HepG2 (cell line): Measurements from ENCODE around the gene GFER. TPM values are rescaled to one million over a fixed set of nuclear protein-coding genes. Genes with fewer than 3 reads are reported as not detected.

Source experiments
- ATAC-seq: fragments of 200-7000 bp; cut with Tn5 transposase; 3 replicates; pipeline ENCODE4 v1.9.1; 2020; ENCODE audit warnings: mild to moderate bottlenecking, moderate library complexity
- BruUV-seq: library from RNA; stranded (reverse); fragments of 400-500 nt; replicated peaks from 2 replicates; lab custom pipeline; 2021; lab: Mats Ljungman, UMichigan
- CTCF ChIA-PET: fragments of 300-600 bp; formaldehyde crosslinking; extraction: SDS; loops from one replicate; lab custom pipeline; 2021; ENCODE audit warnings: low total read pairs, inconsistent platforms, low intra/inter-chr PET ratio; lab: Yijun Ruan, JAX
- POLR2A ChIA-PET: fragments of 350-600 bp; sonication (Branson Sonifier 250); formaldehyde crosslinking; loops from one replicate; lab custom pipeline; 2020; ENCODE audit warnings: antibody characterized with exemption, inconsistent platforms; lab: Yijun Ruan, JAX
- DNase-seq: peaks from one replicate; pipeline ENCODE4 v3.0.0-alpha.2; 2015; ENCODE audit warnings: low spot score
- FAIRE-seq: peaks from 3 replicates; lab custom pipeline; 2011; peaks lifted over from hg19 to GRCh38; lab: Jason Lieb, UNC
- H2AFZ ChIP-seq: one replicate; pipeline ENCODE4 v1.6.1; 2011; ENCODE audit warnings: low read length, inconsistent platforms
- H3K27ac ChIP-seq: fragments of 300-600 bp; 3 replicates; pipeline ENCODE4 v1.8.0; 2011; ENCODE audit warnings: mixed run types, mild to moderate bottlenecking, mixed read lengths, low read length, inconsistent platforms; ENCODE audit not compliant: insufficient read depth; ENCODE audit errors: extremely low read length
- H3K27me3 ChIP-seq, 2 experiments: fragments of 200-600 bp in 1 of 2; 2 replicates in 1 of 2; 3 replicates in 1 of 2; pipeline versions ENCODE4 v1.6.0 to v1.8.0; 2011; ENCODE audit warnings: low read length in 2 of 2, mild to moderate bottlenecking in 2 of 2, moderate library complexity in 2 of 2, inconsistent platforms in 1 of 2; ENCODE audit not compliant: insufficient read depth in 2 of 2, control insufficient read depth in 1 of 2
- H3K36me3 ChIP-seq, 2 experiments: fragments of 200-600 bp in 1 of 2; replicated peaks in 1 of 2; 2 replicates in 1 of 2; 3 replicates in 1 of 2; pipeline versions ENCODE4 v1.5.1 to v1.8.0; 2011; ENCODE audit warnings: low read length in 2 of 2, inconsistent platforms in 1 of 2; ENCODE audit not compliant: insufficient read depth in 2 of 2, control insufficient read depth in 1 of 2
- H3K4me1 ChIP-seq: 2 replicates; pipeline ENCODE4 v1.5.1; 2012; ENCODE audit warnings: low read length, inconsistent platforms; ENCODE audit not compliant: insufficient read depth
- H3K4me2 ChIP-seq: 2 replicates; pipeline ENCODE4 v1.6.0; 2011; ENCODE audit warnings: low read depth, low read length, inconsistent platforms
- H3K4me3 ChIP-seq, 3 experiments: fragments of 200-600 bp in 1 of 3; sonication (generic), shearing (Covaris generic) in 1 of 3; replicated peaks in 1 of 3; 2 replicates each; pipeline ENCODE4 v1.5.1; 2011 to 2016; ENCODE audit warnings: low read length in 3 of 3, inconsistent platforms in 2 of 3, low read depth in 2 of 3, mild to moderate bottlenecking in 2 of 3, control low read depth in 1 of 3, mixed read lengths in 1 of 3; ENCODE audit not compliant: insufficient read depth in 1 of 3
- H3K79me2 ChIP-seq: one replicate; pipeline ENCODE4 v1.6.1; 2011; ENCODE audit warnings: low read length, inconsistent platforms; ENCODE audit not compliant: insufficient read depth
- H3K9ac ChIP-seq: 2 replicates; pipeline ENCODE4 v1.6.0; 2011; ENCODE audit warnings: mild to moderate bottlenecking, low read depth, low read length, inconsistent platforms; ENCODE audit not compliant: insufficient read depth
- H3K9me3 ChIP-seq: 2 replicates; pipeline ENCODE4 v1.5.1; 2012; ENCODE audit warnings: mild to moderate bottlenecking, low read length
- H4K20me1 ChIP-seq: 2 replicates; pipeline ENCODE4 v1.6.0; 2011; ENCODE audit warnings: inconsistent platforms, mild to moderate bottlenecking, low read length, moderate library complexity; ENCODE audit not compliant: insufficient read depth
- ESRRA ChIP-seq: sonication (generic); formaldehyde crosslinking; IDR thresholded peaks from 2 replicates; pipeline ENCODE4 v1.5.1; 2020; ENCODE audit warnings: mild to moderate bottlenecking, low read depth, missing genetic modification reagents
- HNRNPL ChIP-seq: fragments of 200-400 bp; formaldehyde crosslinking; IDR thresholded peaks from 2 replicates; pipeline ENCODE4 v1.6.1; 2017; ENCODE audit warnings: mild to moderate bottlenecking, low read depth, low read length
- MXI1 ChIP-seq: IDR thresholded peaks from 3 replicates; pipeline ENCODE4 v1.6.1; 2012; ENCODE audit warnings: low read depth, low read length, inconsistent platforms, borderline replicate concordance
- ZFP62 ChIP-seq: sonication (generic); formaldehyde crosslinking; IDR thresholded peaks from 2 replicates; pipeline ENCODE4 v1.4.0; 2020; ENCODE audit warnings: missing genetic modification reagents
- ZMAT3 ChIP-seq: sonication (generic); formaldehyde crosslinking; conservative IDR thresholded peaks from 2 replicates; pipeline ENCODE4 v1.7.0; 2021; ENCODE audit warnings: missing genetic modification reagents
- ZNF224 ChIP-seq: sonication (generic); formaldehyde crosslinking; IDR thresholded peaks from 2 replicates; pipeline ENCODE4 v1.5.0; 2020; ENCODE audit warnings: mild to moderate bottlenecking, missing genetic modification reagents
- ZNF256 ChIP-seq: sonication (generic); formaldehyde crosslinking; conservative IDR thresholded peaks from 2 replicates; pipeline ENCODE4 v1.4.0; 2020; ENCODE audit warnings: missing genetic modification reagents
- ZNF263 ChIP-seq: sonication (generic); formaldehyde crosslinking; IDR thresholded peaks from 2 replicates; pipeline ENCODE4 v1.4.0; 2020; ENCODE audit warnings: missing genetic modification reagents
- ZNF430 ChIP-seq: sonication (generic); formaldehyde crosslinking; IDR thresholded peaks from 2 replicates; pipeline ENCODE4 v1.9.0; 2021; ENCODE audit warnings: mild to moderate bottlenecking, missing genetic modification reagents
- ZNF652 ChIP-seq: IDR thresholded peaks from 2 replicates; pipeline ENCODE4 v1.6.1; 2016; ENCODE audit warnings: low read depth, borderline replicate concordance
- ZNF703 ChIP-seq: sonication (generic); formaldehyde crosslinking; IDR thresholded peaks from 2 replicates; pipeline ENCODE4 v1.5.1; 2020; ENCODE audit warnings: missing genetic modification reagents, mild to moderate bottlenecking, moderate library complexity, borderline replicate concordance
- WGBS: methylation state at CpG from one replicate; pipeline ENCODE4 v1.1.6; 2017; ENCODE audit warnings: low lambda C conversion rate; 5-methylcytosine and 5-hydroxymethylcytosine counted together
- in situ Hi-C: cut with HindIII; loops from 2 replicates; pipeline ENCODE4 v1.10.0; 2017; ENCODE audit warnings: low pct_unique_long_range_greater_than_20kb; ENCODE audit not compliant: extremely low pct_ligation_motif_present
- intact Hi-C: fragments of 100-400 bp; cut with micrococcal nuclease; formaldehyde crosslinking; loops from one replicate; pipeline ENCODE4 v1.10.0; 2022; ENCODE audit not compliant: unreplicated experiment
- polyA plus RNA-seq, 8 experiments: library from polyadenylated mRNA; depleted of rRNA in 3 of 8; stranded (reverse) in 7 of 8; unstranded in 1 of 8; fragments of >200 nt; fragmentation: Illumina TruSeq in 4 of 8; extraction: Trizol in 4 of 8; gene quantifications; 2 replicates each; pipeline versions ENCODE4 v1.2.1 to v1.2.3, GENCODE V29; 2011 to 2016; ENCODE audit warnings: low read depth in 4 of 8, missing spikeins in 1 of 8, mixed read lengths in 1 of 8; ENCODE audit not compliant: insufficient read depth in 1 of 8
- total RNA-seq, 5 experiments: library from RNA; depleted of rRNA; stranded (reverse); fragments of >200 nt; fragmentation: Illumina TruSeq; extraction: Trizol; gene quantifications; 2 replicates each; pipeline ENCODE4 v1.2.3, GENCODE V29; 2016; ENCODE audit warnings: low read depth in 1 of 5
- TF ChIP-seq, protein P1 (sequence below): sonication (generic); formaldehyde crosslinking; IDR thresholded peaks from 2 replicates; pipeline ENCODE4 v1.5.0; 2020; ENCODE audit warnings: mild to moderate bottlenecking, missing genetic modification reagents
- TF ChIP-seq, protein P2 (sequence below): sonication (generic); formaldehyde crosslinking; conservative IDR thresholded peaks from 2 replicates; pipeline ENCODE4 v1.8.1; 2023; ENCODE audit warnings: missing genetic modification reagents
- TF ChIP-seq, protein P3 (sequence below): fragments of 450-650 bp; IDR thresholded peaks from 2 replicates; pipeline ENCODE4 v1.6.1; 2017; ENCODE audit warnings: mild to moderate bottlenecking

The GFER gene
- total and polyA plus RNA-seq, 2 of the 13 experiments (the other 11 are each of a cell fraction or from before 2014, with no cell fraction given): 28.6 to 71.7 TPM

DNA sequence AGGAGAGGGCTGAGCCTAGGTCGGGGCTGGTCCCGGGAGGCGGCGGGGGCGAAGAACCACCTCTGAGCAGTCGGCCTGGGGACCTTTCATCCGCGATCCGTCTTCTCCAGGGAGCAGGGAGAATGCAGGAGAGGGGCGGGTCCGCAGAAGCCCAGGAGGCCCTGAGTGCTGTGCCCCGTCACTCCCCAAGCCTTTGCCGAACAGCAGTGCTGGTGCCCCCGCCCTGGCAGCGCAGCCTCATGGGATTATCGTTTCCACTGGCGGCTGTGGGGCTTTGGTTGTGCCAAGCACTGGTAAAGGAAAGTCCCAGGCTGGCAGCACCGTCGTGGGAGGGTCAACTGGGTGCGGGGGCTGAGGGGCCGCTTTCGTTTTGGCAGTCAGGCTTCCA lies 11.5 kb upstream of the GFER start:
- Histone ChIP-seq H3K4me2 (peak overlapping the region; percentile 99), H3K27me3 (no peaks in the 10 kb centered on the region), H4K20me1 (no peaks in the 10 kb centered on the region), H3K9ac (peak overlapping the region; percentile 86), H3K79me2 (peaks cover 14% of the 10 kb centered on the region), H3K9me3 (no peaks in the 10 kb centered on the region), H3K4me3 (peak overlapping the region; percentile 74 to 99 (median 84))
- DNase-seq: no peak
- intact Hi-C loops: no loop called here
- POLR2A ChIA-PET: interaction anchor here (1.1 to 2.8 kb wide), 2 partner anchors 12 to 63 kb away, joined by 4 to 26 read pairs; partner anchors contain the start of gene NDUFB10
- no peak for FAIRE-seq
- ATAC-seq: peak; percentile 58
- TF ChIP-seq ZNF430 (CRISPR knock-in tag) (no peak), ZNF224 (CRISPR knock-in tag) (no peak), HNRNPL (0 out of 2 replicates have a peak, but pooled peaks have one; percentile 33), ZNF263 (CRISPR knock-in tag) (peak; percentile 15; the same call in 1 of the 2 replicates), MXI1 (0 out of 3 replicates have a peak, but pooled peaks have one; percentile 16), ZNF703 (CRISPR knock-in tag) (0 out of 2 replicates have a peak, but pooled peaks have one; percentile 63), ZMAT3 (CRISPR knock-in tag) (no peak), ESRRA (CRISPR knock-in tag) (no peak), ZFP62 (no peak), ZNF256 (no peak), ZNF652 (CRISPR knock-in tag) (no peak)
- TF ChIP-seq, protein P1, sequence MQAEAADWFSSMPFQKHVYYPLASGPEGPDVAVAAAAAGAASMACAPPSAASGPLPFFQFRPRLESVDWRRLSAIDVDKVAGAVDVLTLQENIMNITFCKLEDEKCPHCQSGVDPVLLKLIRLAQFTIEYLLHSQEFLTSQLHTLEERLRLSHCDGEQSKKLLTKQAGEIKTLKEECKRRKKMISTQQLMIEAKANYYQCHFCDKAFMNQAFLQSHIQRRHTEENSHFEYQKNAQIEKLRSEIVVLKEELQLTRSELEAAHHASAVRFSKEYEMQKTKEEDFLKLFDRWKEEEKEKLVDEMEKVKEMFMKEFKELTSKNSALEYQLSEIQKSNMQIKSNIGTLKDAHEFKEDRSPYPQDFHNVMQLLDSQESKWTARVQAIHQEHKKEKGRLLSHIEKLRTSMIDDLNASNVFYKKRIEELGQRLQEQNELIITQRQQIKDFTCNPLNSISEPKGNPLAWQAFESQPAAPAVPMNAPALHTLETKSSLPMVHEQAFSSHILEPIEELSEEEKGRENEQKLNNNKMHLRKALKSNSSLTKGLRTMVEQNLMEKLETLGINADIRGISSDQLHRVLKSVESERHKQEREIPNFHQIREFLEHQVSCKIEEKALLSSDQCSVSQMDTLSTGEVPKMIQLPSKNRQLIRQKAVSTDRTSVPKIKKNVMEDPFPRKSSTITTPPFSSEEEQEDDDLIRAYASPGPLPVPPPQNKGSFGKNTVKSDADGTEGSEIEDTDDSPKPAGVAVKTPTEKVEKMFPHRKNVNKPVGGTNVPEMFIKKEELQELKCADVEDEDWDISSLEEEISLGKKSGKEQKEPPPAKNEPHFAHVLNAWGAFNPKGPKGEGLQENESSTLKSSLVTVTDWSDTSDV: peak; percentile 81; the same call in 1 of the 2 replicates
- TF ChIP-seq, protein P2, sequence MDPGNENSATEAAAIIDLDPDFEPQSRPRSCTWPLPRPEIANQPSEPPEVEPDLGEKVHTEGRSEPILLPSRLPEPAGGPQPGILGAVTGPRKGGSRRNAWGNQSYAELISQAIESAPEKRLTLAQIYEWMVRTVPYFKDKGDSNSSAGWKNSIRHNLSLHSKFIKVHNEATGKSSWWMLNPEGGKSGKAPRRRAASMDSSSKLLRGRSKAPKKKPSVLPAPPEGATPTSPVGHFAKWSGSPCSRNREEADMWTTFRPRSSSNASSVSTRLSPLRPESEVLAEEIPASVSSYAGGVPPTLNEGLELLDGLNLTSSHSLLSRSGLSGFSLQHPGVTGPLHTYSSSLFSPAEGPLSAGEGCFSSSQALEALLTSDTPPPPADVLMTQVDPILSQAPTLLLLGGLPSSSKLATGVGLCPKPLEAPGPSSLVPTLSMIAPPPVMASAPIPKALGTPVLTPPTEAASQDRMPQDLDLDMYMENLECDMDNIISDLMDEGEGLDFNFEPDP: no peak
- TF ChIP-seq, protein P3, sequence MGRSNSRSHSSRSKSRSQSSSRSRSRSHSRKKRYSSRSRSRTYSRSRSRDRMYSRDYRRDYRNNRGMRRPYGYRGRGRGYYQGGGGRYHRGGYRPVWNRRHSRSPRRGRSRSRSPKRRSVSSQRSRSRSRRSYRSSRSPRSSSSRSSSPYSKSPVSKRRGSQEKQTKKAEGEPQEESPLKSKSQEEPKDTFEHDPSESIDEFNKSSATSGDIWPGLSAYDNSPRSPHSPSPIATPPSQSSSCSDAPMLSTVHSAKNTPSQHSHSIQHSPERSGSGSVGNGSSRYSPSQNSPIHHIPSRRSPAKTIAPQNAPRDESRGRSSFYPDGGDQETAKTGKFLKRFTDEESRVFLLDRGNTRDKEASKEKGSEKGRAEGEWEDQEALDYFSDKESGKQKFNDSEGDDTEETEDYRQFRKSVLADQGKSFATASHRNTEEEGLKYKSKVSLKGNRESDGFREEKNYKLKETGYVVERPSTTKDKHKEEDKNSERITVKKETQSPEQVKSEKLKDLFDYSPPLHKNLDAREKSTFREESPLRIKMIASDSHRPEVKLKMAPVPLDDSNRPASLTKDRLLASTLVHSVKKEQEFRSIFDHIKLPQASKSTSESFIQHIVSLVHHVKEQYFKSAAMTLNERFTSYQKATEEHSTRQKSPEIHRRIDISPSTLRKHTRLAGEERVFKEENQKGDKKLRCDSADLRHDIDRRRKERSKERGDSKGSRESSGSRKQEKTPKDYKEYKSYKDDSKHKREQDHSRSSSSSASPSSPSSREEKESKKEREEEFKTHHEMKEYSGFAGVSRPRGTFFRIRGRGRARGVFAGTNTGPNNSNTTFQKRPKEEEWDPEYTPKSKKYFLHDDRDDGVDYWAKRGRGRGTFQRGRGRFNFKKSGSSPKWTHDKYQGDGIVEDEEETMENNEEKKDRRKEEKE: no peak
- TF ChIP-seq, all 625 proteins: peak for 5
- no TSS peak for BruUV-seq
- Histone ChIP-seq H3K27ac (peak overlapping the region; percentile 75), H3K36me3 (peaks cover 20 to 28% of the 10 kb centered on the region in 2 experiments; a peak in 3 of 5 replicates), H2AFZ (no peak overlapping the region), H3K4me1 (peaks cover 21% of the 10 kb centered on the region)
- CTCF ChIA-PET: no interaction called here
- in situ Hi-C loops: no loop called here
- under 1% methylated on average over 17 of the region's 22 CpGs for WGBS
